PC-3 (cell line): ENCODE data around the gene ROBO2. TPM values are rescaled to one million over a fixed set of nuclear protein-coding genes. Genes with fewer than 3 reads are reported as not detected.

Experiments
- ATAC-seq: fragments of 200-7000 bp; cut with Tn5 transposase; 2 replicates; pipeline ENCODE4 v1.9.1; 2020; ENCODE audit warnings: mild to moderate bottlenecking, moderate library complexity
- BruUV-seq: library from RNA; stranded (reverse); fragments of 400-500 nt; replicated peaks from 2 replicates; lab custom pipeline; 2021; lab: Mats Ljungman, UMichigan
- CTCF ChIA-PET: fragments of 300-600 bp; sonication (Branson Sonifier 250); formaldehyde crosslinking; loops from one replicate; lab custom pipeline; 2022; ENCODE audit warnings: antibody characterized with exemption; lab: Charles Lee
- POLR2A ChIA-PET: fragments of 300-600 bp; sonication (Branson Sonifier 250); formaldehyde crosslinking; loops from one replicate; lab custom pipeline; 2022; ENCODE audit warnings: antibody characterized with exemption; ENCODE audit not compliant: unreplicated experiment; lab: Charles Lee
- DNase-seq: peaks from one replicate; pipeline ENCODE4 v3.0.0-alpha.2; 2015
- H2AFZ ChIP-seq: fragments of 300-600 bp; sonication (generic); 2 replicates; pipeline ENCODE4 v1.6.0; 2016; ENCODE audit warnings: antibody characterized with exemption, low read length
- H3F3A ChIP-seq: fragments of 300-600 bp; sonication (generic); one replicate; pipeline ENCODE4 v1.6.0; 2017; ENCODE audit warnings: antibody characterized with exemption, low read length, control low read depth, mild to moderate bottlenecking; ENCODE audit not compliant: unreplicated experiment
- H3K27ac ChIP-seq: fragments of 300-600 bp; sonication (generic); 2 replicates; pipeline ENCODE4 v1.5.1; 2016; ENCODE audit warnings: mild to moderate bottlenecking, low read length
- H3K27me3 ChIP-seq: fragments of 300-600 bp; sonication (generic); 2 replicates; pipeline ENCODE4 v1.6.1; 2016; ENCODE audit warnings: low read length, mixed read lengths
- H3K36me3 ChIP-seq: fragments of 300-600 bp; sonication (generic); 2 replicates; pipeline ENCODE4 v1.6.1; 2016; ENCODE audit warnings: low read depth, mixed run types, low read length, mixed read lengths
- H3K4me1 ChIP-seq: fragments of 300-600 bp; sonication (generic); 2 replicates; pipeline ENCODE4 v1.5.1; 2016; ENCODE audit warnings: low read length; ENCODE audit not compliant: insufficient read depth
- H3K4me2 ChIP-seq: fragments of 300-600 bp; sonication (generic); 2 replicates; pipeline ENCODE4 v1.6.0; 2016; ENCODE audit warnings: low read length
- H3K4me3 ChIP-seq: fragments of 300-600 bp; sonication (generic); 2 replicates; pipeline ENCODE4 v1.5.1; 2016; ENCODE audit warnings: mild to moderate bottlenecking, low read length, mixed read lengths
- H3K79me2 ChIP-seq: fragments of 300-600 bp; sonication (generic); 2 replicates; pipeline ENCODE4 v1.6.1; 2017; ENCODE audit warnings: low read length, mixed read lengths
- H3K9ac ChIP-seq: fragments of 300-600 bp; sonication (generic); 2 replicates; pipeline ENCODE4 v1.6.0; 2016; ENCODE audit warnings: mild to moderate bottlenecking, low read length
- H3K9me2 ChIP-seq: fragments of 300-600 bp; sonication (generic); replicated peaks from 2 replicates; pipeline ENCODE4 v1.6.1; 2016; ENCODE audit warnings: mixed run types, low read length, mixed read lengths
- H3K9me3 ChIP-seq: fragments of 300-600 bp; sonication (generic); 2 replicates; pipeline ENCODE4 v1.6.1; 2016; ENCODE audit warnings: low read length, mixed read lengths
- H4K20me1 ChIP-seq: fragments of 300-600 bp; sonication (generic); 2 replicates; pipeline ENCODE4 v1.6.1; 2016; ENCODE audit warnings: low read length, mixed read lengths
- CTCF ChIP-seq: fragments of 300-600 bp; sonication (generic); conservative IDR thresholded peaks from 2 replicates; pipeline ENCODE4 v1.5.1; 2017; ENCODE audit warnings: antibody characterized with exemption, low read depth, mild to moderate bottlenecking, low read length
- EZH2 ChIP-seq: fragments of 300-600 bp; sonication (generic); IDR thresholded peaks from one replicate; pipeline ENCODE4 v1.6.1; 2017; ENCODE audit warnings: antibody characterized with exemption, mild to moderate bottlenecking, low read length; ENCODE audit not compliant: unreplicated experiment
- EZH2phosphoT487 ChIP-seq: fragments of 300-600 bp; sonication (generic); IDR thresholded peaks from 2 replicates; pipeline ENCODE4 v1.6.1; 2018; ENCODE audit warnings: mild to moderate bottlenecking, antibody characterized with exemption, low read length, borderline replicate concordance
- intact Hi-C: fragments of 100-400 bp; cut with micrococcal nuclease; formaldehyde crosslinking; loops from 2 replicates; pipeline ENCODE4 v1.9.0; 2023
- total RNA-seq: library from RNA; depleted of rRNA; stranded (reverse); fragments of >200 nt; gene quantifications from 2 replicates; pipeline ENCODE4 v1.2.3, GENCODE V29; 2014

ROBO2 gene
- total RNA-seq, 1 experiment from 2014 or later: not detected

GRCh38 chr3:77693147-77693546, 653.2 kb downstream of the ROBO2 start:
- H3K4me2 ChIP-seq: no peak overlapping the region
- H3K9ac ChIP-seq: no peak overlapping the region
- no peak for TF ChIP-seq EZH2
- H3F3A ChIP-seq: no peaks in the 10 kb centered on the region
- ATAC-seq (no peak), DNase-seq (no peak)
- no peaks in the 10 kb centered on the region for H4K20me1 ChIP-seq
- no peaks in the 10 kb centered on the region for H3K79me2 ChIP-seq
- no peaks in the 10 kb centered on the region for H3K27me3 ChIP-seq
- no peaks in the 10 kb centered on the region for H3K9me3 ChIP-seq
- intact Hi-C loops: no loop called here
- POLR2A ChIA-PET: no interaction called here
- no TSS peak for BruUV-seq
- no peak overlapping the region for H2AFZ ChIP-seq
- H3K9me2 ChIP-seq: no peaks in the 10 kb centered on the region
- no peaks in the 10 kb centered on the region for H3K36me3 ChIP-seq
- CTCF ChIA-PET: no interaction called here
- no peak overlapping the region for H3K4me3 ChIP-seq
- H3K4me1 ChIP-seq: no peaks in the 10 kb centered on the region
- no peak overlapping the region for H3K27ac ChIP-seq

- Histone ChIP-seq H3K9ac (no peak overlapping the region), H4K20me1 (no peaks in the 10 kb centered on the region), H2AFZ (no peak overlapping the region), H3K4me2 (no peak overlapping the region), H3K36me3 (no peaks in the 10 kb centered on the region), H3K4me1 (no peaks in the 10 kb centered on the region), H3K4me3 (no peak overlapping the region), H3K27me3 (no peaks in the 10 kb centered on the region), H3K79me2 (no peaks in the 10 kb centered on the region), H3F3A (no peaks in the 10 kb centered on the region), H3K9me3 (no peaks in the 10 kb centered on the region), H3K27ac (no peak overlapping the region), H3K9me2 (no peaks in the 10 kb centered on the region)
- TF ChIP-seq EZH2phosphoT487 (no peak), CTCF (no peak), EZH2 (no peak)
- no peak for DNase-seq
- ChIA-PET CTCF (no interaction called here), POLR2A (no interaction called here)
- BruUV-seq: no TSS peak
- intact Hi-C loops: no loop called here
- ATAC-seq: no peak
Measured at GRCh38 chr3:77699125-77699691, 659.3 kb downstream of the ROBO2 start.
